ENCODE data around the gene SDCCAG8. TPM values are rescaled to one million over a fixed set of nuclear protein-coding genes. Genes with fewer than 3 reads are reported as not detected.

The SDCCAG8 gene
- total RNA-seq, 1 experiment from 2014 or later: 14.0 TPM

- DNase-seq (ENCODE audit: low read depth, low spot score) (no peak), ATAC-seq (no peak)
- H3K27ac ChIP-seq (ENCODE audit: low read length): no peak overlapping the region
- no TSS peak for BruUV-seq (replicated peaks)
- no peak overlapping the region for H3K4me3 ChIP-seq (ENCODE audit: low read depth in 2 of 2, low read length in 2 of 2)
- no peaks in the 10 kb centered on the region for H3K9me3 ChIP-seq (ENCODE audit: control insufficient read depth, insufficient read depth, low read depth, low read length)
- H3K36me3 ChIP-seq (ENCODE audit: control insufficient read depth, insufficient read depth, low read length): no peaks in the 10 kb centered on the region
- no peaks in the 10 kb centered on the region for H3K27me3 ChIP-seq (ENCODE audit: control insufficient read depth, insufficient read depth, low read length)
- in situ Hi-C loops (cut with HindIII; ENCODE audit: low pct_unique_long_range_greater_than_20kb, low sequenced_read_pairs): no loop called here
- POLR2A ChIA-PET: no interaction called here
- intact Hi-C loops (cut with micrococcal nuclease; ENCODE audit: unreplicated experiment): no loop called here
- TF ChIP-seq CTCF (IDR thresholded peaks at IDR 0.05) (no peak), SIN3A (IDR thresholded peaks at IDR 0.05; ENCODE audit: borderline replicate concordance, insufficient read depth, low read depth, low read length) (no peak), REST (IDR thresholded peaks at IDR 0.05; ENCODE audit: insufficient read depth in 1 of 2, low read depth in 2 of 2, low read length in 1 of 2) (no peak), POLR2AphosphoS5 (IDR thresholded peaks at IDR 0.05; ENCODE audit: low read depth, low read length) (no peak), TCF7L2 (IDR thresholded peaks at IDR 0.05; ENCODE audit: low read depth, low read length) (no peak)
- H3K4me1 ChIP-seq (ENCODE audit: control insufficient read depth, insufficient read depth, low read length): no peaks in the 10 kb centered on the region
- CTCF ChIA-PET: no interaction called here
These were observed 191.5 kb downstream of the SDCCAG8 start for GRCh38 chr1:243447347-243447746.

GRCh38 chr1:243447844-243448243 lies 192.0 kb downstream of the SDCCAG8 start:
- Histone ChIP-seq H3K27ac (ENCODE audit: low read length) (no peak overlapping the region), H3K36me3 (ENCODE audit: control insufficient read depth, insufficient read depth, low read length) (no peaks in the 10 kb centered on the region), H3K4me3 (ENCODE audit: low read depth in 2 of 2, low read length in 2 of 2) (no peak overlapping the region), H3K27me3 (ENCODE audit: control insufficient read depth, insufficient read depth, low read length) (no peaks in the 10 kb centered on the region), H3K4me1 (ENCODE audit: control insufficient read depth, insufficient read depth, low read length) (no peaks in the 10 kb centered on the region), H3K9me3 (ENCODE audit: control insufficient read depth, insufficient read depth, low read depth, low read length) (no peaks in the 10 kb centered on the region)
- BruUV-seq (replicated peaks): no TSS peak
- in situ Hi-C loops (cut with HindIII; ENCODE audit: low pct_unique_long_range_greater_than_20kb, low sequenced_read_pairs): no loop called here
- ChIA-PET POLR2A (no interaction called here), CTCF (no interaction called here)
- TF ChIP-seq SIN3A (IDR thresholded peaks at IDR 0.05; ENCODE audit: borderline replicate concordance, insufficient read depth, low read depth, low read length) (no peak), TCF7L2 (IDR thresholded peaks at IDR 0.05; ENCODE audit: low read depth, low read length) (no peak), POLR2AphosphoS5 (IDR thresholded peaks at IDR 0.05; ENCODE audit: low read depth, low read length) (no peak), REST (IDR thresholded peaks at IDR 0.05; ENCODE audit: insufficient read depth in 1 of 2, low read depth in 2 of 2, low read length in 1 of 2) (no peak), CTCF (IDR thresholded peaks at IDR 0.05) (no peak)
- DNase-seq (ENCODE audit: low read depth, low spot score) (no peak), ATAC-seq (no peak)
- intact Hi-C loops (cut with micrococcal nuclease; ENCODE audit: unreplicated experiment): no loop called here
